ENCODE data around the gene COG2. TPM values are rescaled to one million over a fixed set of nuclear protein-coding genes. Genes with fewer than 3 reads are reported as not detected.

Gene COG2
- total RNA-seq, 4 donors from 2014 or later, result 17.2 to 25.2 (median 22.9) TPM

DNA sequence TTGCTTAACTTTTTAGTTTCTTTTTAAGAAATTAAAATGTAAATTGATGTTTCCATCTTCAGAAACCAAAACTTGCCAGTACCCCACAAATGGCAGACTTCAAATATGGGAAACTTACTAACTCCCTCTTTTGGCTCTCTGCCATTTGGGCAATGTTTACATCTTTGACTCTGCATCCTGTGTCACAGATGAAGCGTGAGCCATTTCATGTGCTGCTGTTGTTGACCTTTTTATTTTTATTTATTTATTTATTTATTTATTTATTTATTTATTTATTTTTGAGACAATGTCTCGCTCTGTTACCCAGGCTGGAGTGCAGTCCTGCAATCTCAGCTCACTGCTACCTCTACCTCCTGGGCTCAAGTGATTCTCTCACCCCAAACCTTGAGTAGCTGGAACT, 16.0 kb upstream of the COG2 start:
- ATAC-seq (ENCODE audit: low FRiP score) (no peak), DNase-seq (ENCODE audit: low spot score) (no peak)
- TF ChIP-seq, protein P1, sequence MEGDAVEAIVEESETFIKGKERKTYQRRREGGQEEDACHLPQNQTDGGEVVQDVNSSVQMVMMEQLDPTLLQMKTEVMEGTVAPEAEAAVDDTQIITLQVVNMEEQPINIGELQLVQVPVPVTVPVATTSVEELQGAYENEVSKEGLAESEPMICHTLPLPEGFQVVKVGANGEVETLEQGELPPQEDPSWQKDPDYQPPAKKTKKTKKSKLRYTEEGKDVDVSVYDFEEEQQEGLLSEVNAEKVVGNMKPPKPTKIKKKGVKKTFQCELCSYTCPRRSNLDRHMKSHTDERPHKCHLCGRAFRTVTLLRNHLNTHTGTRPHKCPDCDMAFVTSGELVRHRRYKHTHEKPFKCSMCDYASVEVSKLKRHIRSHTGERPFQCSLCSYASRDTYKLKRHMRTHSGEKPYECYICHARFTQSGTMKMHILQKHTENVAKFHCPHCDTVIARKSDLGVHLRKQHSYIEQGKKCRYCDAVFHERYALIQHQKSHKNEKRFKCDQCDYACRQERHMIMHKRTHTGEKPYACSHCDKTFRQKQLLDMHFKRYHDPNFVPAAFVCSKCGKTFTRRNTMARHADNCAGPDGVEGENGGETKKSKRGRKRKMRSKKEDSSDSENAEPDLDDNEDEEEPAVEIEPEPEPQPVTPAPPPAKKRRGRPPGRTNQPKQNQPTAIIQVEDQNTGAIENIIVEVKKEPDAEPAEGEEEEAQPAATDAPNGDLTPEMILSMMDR (IDR thresholded peaks at IDR 0.05), result no peak

DNA sequence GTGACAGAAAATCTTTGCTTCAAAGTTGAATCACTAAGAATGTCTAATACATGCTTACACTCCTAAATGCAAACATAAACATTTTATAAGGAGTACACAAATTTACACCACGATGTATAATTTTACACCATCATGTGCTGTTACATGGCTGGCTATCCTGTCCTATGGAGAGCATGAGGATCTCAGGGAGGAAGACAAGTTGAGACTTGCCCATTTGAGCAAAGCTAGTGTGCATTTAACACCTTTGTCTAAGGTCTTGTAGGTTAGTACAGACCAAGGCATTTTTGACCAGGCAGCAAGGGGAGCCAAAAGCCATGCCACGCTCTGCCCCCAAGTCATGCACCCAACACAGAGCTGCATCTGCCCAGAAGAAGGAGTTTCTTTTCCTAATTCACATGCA, 14.5 kb upstream of the COG2 start:
- TF ChIP-seq, protein P1 (IDR thresholded peaks at IDR 0.05), result no peak
- DNase-seq (ENCODE audit: low spot score) (no peak), ATAC-seq (ENCODE audit: low FRiP score) (no peak)

DNA sequence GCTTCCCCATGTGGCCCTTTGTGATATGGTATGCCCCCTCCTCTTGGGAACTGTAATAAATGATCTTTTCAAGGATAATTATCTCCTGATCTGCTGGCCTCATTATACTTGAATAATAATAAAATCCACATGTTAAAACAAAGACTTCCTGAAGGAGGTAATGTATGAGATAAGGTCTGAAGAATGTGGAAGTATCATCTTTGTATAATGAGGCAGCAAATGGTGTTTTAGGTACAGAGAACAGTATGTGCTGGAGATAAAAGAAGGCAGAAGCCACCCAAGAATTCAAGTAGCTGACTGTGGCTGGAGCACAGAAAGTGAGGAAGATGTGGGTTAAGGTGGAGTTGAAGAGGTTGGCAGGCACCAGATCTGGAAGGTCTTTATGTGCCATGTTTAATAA, 12.8 kb upstream of the COG2 start:
- TF ChIP-seq, protein P1 (IDR thresholded peaks at IDR 0.05), result no peak
- ATAC-seq (ENCODE audit: low FRiP score) (no peak), DNase-seq (ENCODE audit: low spot score) (no peak)

DNA sequence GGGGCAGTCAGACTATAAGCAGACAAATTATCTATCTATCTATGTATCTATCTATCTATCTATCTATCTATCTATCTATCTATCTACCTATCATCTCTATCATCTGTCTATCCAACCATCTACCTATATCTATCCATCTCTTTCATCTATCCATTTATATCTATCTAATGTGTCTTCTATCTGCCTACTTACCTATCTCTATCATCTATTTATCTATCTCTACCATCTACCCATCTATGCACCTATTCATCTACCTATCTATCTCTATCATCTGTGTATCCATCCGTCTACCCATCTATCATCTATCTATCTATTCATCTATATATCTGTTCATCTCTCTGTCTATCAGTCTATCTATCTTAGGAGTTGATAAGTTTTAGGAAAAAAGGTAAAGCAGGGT, 10.8 kb upstream of the COG2 start:
- DNase-seq (ENCODE audit: low spot score), result no peak
- TF ChIP-seq, protein P1 (IDR thresholded peaks at IDR 0.05), result no peak
- no peak for ATAC-seq (ENCODE audit: low FRiP score)

DNA sequence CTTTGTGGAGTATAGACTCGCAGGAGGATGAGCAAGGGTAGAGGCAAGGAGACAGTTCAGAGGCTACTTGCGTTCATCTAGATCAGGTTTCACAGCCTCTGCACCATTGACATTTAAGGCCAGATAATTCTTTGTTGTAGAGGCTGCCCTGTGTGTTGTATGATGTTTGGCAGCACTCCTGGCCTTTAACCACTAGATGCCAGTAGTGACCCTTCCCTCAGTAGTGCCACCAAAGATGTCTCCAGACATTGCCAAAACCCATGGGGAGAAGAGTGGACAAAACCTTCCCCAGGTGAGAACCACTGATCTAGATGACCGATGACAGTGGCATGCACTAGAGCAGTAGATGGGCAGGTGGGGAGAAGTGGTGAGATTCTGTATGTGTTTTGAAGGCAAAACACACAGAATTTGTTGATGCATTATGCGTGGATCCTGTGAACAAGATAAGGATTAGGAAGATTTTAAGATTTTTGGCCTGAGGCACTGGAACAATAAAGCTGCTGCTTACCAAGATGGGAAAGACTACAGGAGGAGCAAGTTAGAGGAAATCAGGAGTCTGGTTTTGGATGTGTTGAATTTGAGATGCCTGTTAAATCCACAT, 9.9 kb upstream of the COG2 start:
- TF ChIP-seq, protein P1 (IDR thresholded peaks at IDR 0.05), result no peak
- no peak for DNase-seq (ENCODE audit: low spot score)
- no peak for ATAC-seq (ENCODE audit: low FRiP score)

DNA sequence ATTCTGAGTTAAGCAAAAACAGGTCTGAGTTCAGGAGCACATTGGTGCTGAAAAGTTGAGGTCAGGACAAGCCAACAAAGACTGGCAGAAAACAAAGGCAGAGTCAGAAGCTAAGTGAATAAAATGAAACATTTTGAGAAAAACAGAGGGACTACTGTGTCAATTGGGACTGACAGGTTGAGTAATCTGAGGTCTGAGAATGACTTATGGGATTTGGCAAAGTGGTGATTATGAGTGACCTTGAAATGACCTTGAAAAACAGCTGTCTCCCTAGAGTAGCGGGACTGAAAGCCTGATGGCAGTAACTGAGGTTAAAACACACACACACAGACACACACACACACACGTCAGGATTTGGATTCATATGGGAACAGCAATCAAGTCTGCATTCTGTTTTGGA, 8.8 kb upstream of the COG2 start:
- DNase-seq (ENCODE audit: low spot score), result no peak
- TF ChIP-seq, protein P1 (IDR thresholded peaks at IDR 0.05), result no peak
- ATAC-seq (ENCODE audit: low FRiP score), result no peak

DNA sequence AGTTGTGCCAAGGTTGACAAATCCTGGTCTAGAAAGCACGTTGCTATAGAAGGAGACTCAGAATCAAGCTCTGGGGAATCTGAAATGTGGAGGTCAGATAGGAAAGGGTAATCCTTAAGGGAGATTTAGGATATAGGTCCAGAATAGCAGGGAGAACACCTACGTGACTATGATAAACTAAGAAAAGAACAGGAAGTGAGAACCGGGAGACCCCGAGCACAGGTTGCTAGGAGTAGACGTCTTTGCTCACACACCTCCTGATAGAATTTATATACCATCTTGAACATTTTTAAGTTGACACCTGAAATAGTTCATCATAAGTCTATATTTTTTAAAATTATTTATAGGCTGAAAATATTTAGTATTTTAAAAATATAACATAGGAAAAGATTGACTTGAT, 7.9 kb upstream of the COG2 start:
- ATAC-seq (ENCODE audit: low FRiP score), result no peak
- DNase-seq (ENCODE audit: low spot score), result no peak
- TF ChIP-seq, protein P1 (IDR thresholded peaks at IDR 0.05), result no peak

Measured in omental fat pad (tissue), 4 donors.